HG03378 (cell line): ENCODE results near the gene DCDC1.

ENCODE experiments used
- ATAC-seq: cut with Tn5 transposase; IDR thresholded peaks from one replicate; pipeline ENCODE4 v1.9.1; 2021; ENCODE audit warnings: mild to moderate bottlenecking, moderate library complexity; ENCODE audit not compliant: unreplicated experiment

DCDC1 gene

GRCh38 chr11:31369348-31370329 lies at the start of gene DCDC1, which contains the start of gene DNAJC24:
Gene DCDC1 (minus strand): TSS chr11:31369739. CDS start chr11:31328280, 41,459 bp downstream.
Gene DNAJC24 (plus strand): TSS chr11:31369860. CDS start chr11:31370749, 889 bp downstream.
- ATAC-seq: peak; percentile 99

- ATAC-seq: no peak
Observed at GRCh38 chr11:31419138-31419537, 49.6 kb upstream of the DCDC1 start.

GRCh38 chr11:31417816-31418215 lies 48.3 kb upstream of the DCDC1 start:
- ATAC-seq: no peak

DNA sequence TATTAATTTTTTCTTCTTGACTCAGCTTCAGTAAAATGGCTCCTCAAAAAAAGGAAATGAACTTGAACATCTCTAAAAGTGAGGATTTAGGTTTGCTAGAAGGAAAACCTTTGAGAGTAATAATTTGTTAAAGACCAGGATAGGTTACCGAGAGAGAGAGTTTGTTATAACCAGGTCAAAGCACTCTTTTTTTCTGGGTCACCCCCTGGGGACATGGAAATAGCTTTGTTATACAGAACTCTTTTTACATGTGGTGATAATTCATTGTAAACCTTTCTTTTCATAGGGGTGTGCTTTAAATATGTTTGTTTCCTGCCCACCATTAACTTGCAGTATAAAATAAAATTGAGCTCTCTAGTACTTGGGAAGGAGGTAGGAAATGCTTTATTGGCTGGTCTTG lies 47.8 kb upstream of the DCDC1 start:
- ATAC-seq: no peak

DNA sequence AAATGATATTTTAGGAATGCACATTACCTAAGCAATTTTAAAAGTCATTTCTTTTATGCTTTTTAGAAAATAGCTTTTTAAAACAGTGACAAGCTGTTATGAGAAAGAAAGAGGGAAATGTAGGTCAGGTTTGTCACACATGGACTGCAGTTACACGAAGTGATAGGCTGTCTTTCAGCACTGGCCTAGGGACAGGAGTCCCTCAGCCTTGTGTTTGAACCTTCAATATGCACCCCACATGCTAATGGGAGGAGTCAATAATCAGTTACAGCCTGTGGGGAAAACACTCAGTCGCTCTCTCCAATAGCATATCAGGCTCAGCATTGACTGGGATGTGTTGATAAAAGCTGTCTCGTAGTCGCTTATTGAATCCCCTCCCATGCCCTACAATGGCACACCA lies 45.9 kb upstream of the DCDC1 start:
- ATAC-seq: no peak

- ATAC-seq: no peak
Observed at GRCh38 chr11:31414338-31414737, 44.8 kb upstream of the DCDC1 start.

DNA sequence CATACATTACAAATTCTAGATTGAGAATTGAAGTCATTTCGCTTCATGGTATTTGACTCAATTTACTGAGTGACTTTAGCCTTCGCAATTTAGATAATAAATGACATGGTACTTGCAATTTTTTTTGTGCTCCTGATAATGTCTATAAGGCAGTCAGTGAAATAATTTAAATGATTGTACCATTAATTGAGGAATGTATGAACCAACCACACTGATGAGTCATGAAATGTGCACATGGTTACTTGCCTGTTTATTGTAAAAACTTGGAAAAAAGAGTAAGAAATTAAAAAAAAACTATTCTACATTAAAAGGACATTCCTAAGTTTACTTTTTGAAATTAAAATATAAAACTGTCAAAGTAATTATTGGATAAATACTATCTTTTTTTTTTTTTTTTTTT lies 43.4 kb upstream of the DCDC1 start:
- ATAC-seq: no peak

- ATAC-seq: no peak
Observed at GRCh38 chr11:31408201-31408600, 38.7 kb upstream of the DCDC1 start.

GRCh38 chr11:31404614-31405013 lies 35.1 kb upstream of the DCDC1 start:
- ATAC-seq: no peak

DNA sequence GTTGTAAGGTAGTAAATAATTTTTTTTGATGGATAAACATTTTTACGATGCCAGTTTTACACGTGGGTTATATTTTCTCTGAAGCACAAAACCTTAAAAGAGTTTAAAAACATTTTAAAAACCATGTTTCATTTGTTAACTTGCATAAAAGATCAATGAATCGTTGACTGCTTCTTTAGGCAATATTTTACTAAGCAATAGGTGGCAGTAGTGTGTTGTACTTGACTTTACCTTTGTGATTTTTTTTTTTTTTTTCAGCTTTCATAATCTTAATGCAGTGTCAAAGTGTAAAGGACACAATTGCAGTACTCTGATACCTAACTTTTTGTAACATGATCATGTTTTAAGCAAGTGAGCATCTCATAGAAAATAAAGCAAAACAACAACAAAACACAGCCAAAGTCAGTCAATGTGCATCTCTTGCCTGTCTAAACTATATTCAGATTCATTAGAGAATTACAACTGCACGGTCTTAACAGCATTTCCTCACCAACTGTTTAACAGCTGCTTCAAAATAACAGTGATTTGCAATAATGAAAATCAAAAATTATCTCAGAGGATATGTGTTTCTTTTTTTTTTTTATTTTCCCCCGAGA lies 27.8 kb upstream of the DCDC1 start:
- no peak for ATAC-seq

DNA sequence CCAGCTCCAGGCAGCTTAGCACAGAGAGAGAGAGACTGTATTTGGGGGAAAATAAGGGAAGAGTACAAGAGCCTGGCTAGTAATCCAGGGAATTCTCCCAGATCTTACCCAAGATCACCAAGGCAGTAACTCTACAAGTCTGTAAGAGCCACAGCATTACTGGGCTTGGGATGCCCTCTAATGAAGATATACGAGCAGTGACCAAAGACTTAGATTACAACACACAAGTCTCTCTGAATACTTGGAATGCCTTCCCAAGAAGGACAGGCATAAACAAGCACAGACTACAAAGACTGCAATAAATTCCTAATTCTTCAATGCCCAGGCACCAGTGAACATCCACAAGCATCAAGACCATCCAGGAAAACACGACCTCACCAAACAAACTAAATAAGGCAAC lies 17.8 kb upstream of the DCDC1 start:
- no peak for ATAC-seq

DNA sequence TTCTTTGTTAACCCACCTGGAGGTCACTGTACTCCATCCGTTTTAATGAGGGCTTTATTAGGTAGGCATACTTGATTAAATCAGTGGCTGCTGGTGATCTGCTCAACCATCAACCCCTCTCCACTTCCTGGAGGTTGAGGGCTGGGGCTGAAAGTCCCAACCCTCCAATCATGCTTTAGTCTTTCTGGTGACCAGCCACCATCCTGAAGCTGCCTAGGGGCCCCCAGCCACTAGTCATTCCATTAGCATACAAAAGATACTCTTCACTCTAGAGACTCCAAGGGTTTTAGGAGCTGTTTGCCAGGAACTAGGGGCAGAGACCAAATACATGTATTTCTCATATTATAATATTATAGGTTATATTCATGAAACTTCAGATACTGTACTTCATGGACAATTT lies 13.6 kb upstream of the DCDC1 start:
- ATAC-seq: no peak

GRCh38 chr11:31375879-31376278 lies 6.3 kb upstream of the DCDC1 start:
- ATAC-seq: no peak

- ATAC-seq: no peak
Observed at GRCh38 chr11:31366795-31367194, 2.7 kb downstream of the DCDC1 start.

DNA sequence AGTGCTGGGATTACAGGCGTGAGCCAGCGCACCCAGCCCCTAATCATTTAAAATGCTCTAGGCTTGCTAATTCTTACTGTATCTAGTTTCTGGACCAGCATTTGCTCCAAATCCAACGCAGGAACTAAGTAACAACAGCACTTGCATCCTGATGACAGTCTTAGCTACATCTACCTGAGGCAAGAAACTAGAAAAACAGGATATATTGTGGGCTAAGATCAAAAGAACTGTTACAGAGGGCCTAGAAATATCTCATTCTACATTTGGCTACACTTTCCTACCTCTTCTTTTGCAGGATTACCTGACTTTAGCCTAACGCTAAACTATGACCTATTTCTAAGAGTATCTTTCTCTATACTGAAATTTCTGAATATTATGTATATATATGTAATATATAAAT lies 7.8 kb downstream of the DCDC1 start:
- no peak for ATAC-seq

DNA sequence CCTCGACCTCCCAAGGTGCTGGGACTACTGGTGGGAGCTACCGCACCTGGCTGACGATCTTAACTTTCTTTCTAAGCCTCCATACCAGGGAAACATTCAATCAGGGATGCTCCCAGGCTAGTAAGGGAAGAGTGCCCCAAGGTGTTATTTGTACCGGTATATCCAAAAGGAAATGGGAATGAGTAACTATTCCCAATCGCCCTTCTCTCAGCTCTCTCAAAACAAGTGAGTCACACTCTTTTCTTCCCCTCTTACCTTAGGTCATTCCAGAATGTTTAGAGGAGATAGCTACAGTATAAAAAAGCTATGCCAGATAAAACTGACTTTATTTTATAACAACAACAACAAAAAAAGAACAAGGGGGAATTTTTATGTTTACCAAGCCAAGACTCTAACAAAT lies 13.7 kb downstream of the DCDC1 start:
- no peak for ATAC-seq

DNA sequence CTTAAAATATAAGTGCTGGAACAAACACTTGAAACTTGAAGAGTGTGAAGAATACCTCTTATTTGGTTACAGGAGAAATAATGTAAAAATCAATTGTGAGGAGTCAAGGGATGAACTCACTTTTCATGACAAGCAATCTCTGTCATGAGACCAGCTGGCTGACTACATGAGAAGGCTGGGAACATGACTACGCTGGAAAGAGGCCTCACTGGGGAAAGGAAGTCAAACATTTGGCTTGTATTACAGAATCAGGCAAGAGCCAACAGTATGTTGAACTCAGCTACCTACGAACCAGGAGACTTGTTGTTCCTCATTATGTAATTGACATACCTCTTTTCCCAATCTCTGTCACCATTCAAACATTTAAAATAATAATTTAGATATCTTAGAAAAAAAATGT lies 14.4 kb downstream of the DCDC1 start:
- no peak for ATAC-seq

- no peak for ATAC-seq
Observed at GRCh38 chr11:31351168-31351567, 18.4 kb downstream of the DCDC1 start.

- ATAC-seq: peak; percentile 61
Observed at GRCh38 chr11:31340903-31341572, 28.5 kb downstream of the DCDC1 start.

GRCh38 chr11:31337806-31338205 lies 31.7 kb downstream of the DCDC1 start:
- ATAC-seq: no peak

GRCh38 chr11:31328697-31329096 lies 40.8 kb downstream of the DCDC1 start:
- no peak for ATAC-seq

DNA sequence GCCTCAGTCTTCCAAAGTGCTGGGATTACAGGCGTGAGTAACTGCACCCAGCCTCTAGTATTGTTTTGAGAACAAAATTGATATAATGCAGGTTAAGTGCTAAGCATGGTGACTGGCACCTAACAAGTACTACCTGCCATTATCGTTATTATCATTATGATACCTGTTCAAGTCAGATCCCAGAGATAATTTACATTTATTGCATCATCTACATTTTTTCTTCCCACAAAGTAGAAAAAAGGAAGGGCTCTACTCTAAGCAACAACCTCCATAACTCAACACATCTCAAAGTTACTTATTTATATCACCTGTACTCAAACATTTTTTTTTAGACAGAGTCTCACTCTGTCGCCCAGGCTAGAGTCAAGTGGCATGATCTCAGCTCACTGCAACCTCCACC lies 42.1 kb downstream of the DCDC1 start:
- ATAC-seq: no peak
